Measurements from ENCODE around the gene CAMTA1. TPM values are rescaled to one million over a fixed set of nuclear protein-coding genes. Genes with fewer than 3 reads are reported as not detected.

The CAMTA1 gene
- total RNA-seq, 1 experiment from 2014 or later: 118 TPM

DNA sequence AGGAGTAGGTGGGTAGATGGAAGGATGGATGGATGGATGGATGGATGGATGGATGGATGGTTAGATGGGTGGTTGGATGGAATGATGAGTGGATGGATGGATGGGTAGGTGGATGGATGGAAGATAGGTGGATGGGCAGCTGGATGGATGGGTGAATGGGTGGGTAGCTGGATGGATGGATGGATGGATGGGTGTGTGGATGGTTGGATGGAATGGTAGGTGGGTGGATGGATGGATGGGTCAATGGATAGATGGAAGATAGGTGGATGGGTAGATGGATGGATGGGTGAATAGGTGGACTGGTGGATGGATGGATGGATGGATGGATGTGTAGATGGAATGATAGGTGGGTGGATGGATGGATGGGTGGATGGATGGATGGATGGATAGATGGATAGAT is 821.8 kb downstream of the CAMTA1 start:
- DNase-seq: no peak
- Histone ChIP-seq H3K9ac (ENCODE audit: low read length) (no peak overlapping the region), H2AFZ (ENCODE audit: low read length) (no peak overlapping the region), H3K4me2 (ENCODE audit: low read depth, low read length, poor library complexity, severe bottlenecking) (no peak overlapping the region), H3K9me2 (replicated peaks; ENCODE audit: insufficient read depth, low read length) (no peaks in the 10 kb centered on the region), H3K4me1 (ENCODE audit: low read length) (no peaks in the 10 kb centered on the region), H3K9me3 (ENCODE audit: low read length) (no peaks in the 10 kb centered on the region), H3K27ac (ENCODE audit: low read length) (no peak overlapping the region), H3K27me3 (ENCODE audit: low read length) (0 out of 2 replicates have a peak, but pooled peaks cover 2% of the 10 kb centered on the region), H3K4me3 (ENCODE audit: low read length) (no peak overlapping the region), H4K20me1 (ENCODE audit: insufficient read depth, low read depth, low read length) (no peaks in the 10 kb centered on the region), H3K79me2 (ENCODE audit: low read length) (no peaks in the 10 kb centered on the region), H3K36me3 (ENCODE audit: insufficient read depth, low read length) (no peaks in the 10 kb centered on the region)

- Histone ChIP-seq H3K27me3 (ENCODE audit: low read length) (0 out of 2 replicates have a peak, but pooled peaks cover 2% of the 10 kb centered on the region), H3K9me2 (replicated peaks; ENCODE audit: insufficient read depth, low read length) (no peaks in the 10 kb centered on the region), H2AFZ (ENCODE audit: low read length) (no peak overlapping the region), H4K20me1 (ENCODE audit: insufficient read depth, low read depth, low read length) (no peaks in the 10 kb centered on the region), H3K4me2 (ENCODE audit: low read depth, low read length, poor library complexity, severe bottlenecking) (no peak overlapping the region), H3K4me3 (ENCODE audit: low read length) (no peak overlapping the region), H3K9ac (ENCODE audit: low read length) (no peak overlapping the region), H3K27ac (ENCODE audit: low read length) (no peak overlapping the region), H3K9me3 (ENCODE audit: low read length) (no peaks in the 10 kb centered on the region), H3K4me1 (ENCODE audit: low read length) (no peaks in the 10 kb centered on the region), H3K79me2 (ENCODE audit: low read length) (no peaks in the 10 kb centered on the region), H3K36me3 (ENCODE audit: insufficient read depth, low read length) (no peaks in the 10 kb centered on the region)
- DNase-seq: no peak
These were observed 823.5 kb downstream of the CAMTA1 start for GRCh38 chr1:7608628-7609305.

DNA sequence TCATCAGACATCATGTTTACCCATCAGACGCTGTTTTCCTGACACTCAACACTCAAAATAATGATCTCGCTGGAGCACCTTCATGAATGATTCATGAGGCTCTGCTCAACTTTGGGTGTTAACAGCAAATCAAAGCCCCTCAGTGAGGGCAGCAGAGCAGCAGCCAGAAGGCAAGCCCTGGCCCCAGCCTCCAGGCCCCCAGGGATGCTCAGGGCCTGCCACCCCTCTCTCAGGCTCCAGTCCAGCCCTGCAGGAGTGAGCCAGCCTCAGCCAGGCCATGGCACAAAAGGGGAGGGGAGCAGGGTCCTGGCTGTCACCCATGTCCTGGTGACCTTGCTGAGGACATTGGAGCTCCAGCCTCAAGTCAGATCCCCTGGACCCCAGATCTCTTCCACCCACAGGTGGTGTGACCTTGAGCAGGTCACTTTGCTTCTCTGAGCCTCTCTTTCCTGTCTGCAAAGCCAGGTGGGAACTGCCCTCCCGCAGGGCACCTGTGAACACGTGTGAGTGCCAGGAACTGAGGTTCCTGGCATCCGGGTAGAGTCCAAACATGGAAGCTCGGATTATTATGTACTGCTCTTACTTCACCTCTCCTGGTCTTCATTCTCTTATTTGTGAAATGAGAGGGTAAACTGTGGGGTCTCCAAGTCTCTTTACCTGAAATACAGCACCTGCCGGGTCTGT is 824.2 kb downstream of the CAMTA1 start:
- no peaks in the 10 kb centered on the region for H3K36me3 ChIP-seq (ENCODE audit: insufficient read depth, low read length)
- H3K9me2 ChIP-seq (replicated peaks; ENCODE audit: insufficient read depth, low read length): no peaks in the 10 kb centered on the region
- DNase-seq: no peak
- H3K79me2 ChIP-seq (ENCODE audit: low read length): no peaks in the 10 kb centered on the region
- no peak overlapping the region for H3K9ac ChIP-seq (ENCODE audit: low read length)
- no peak overlapping the region for H2AFZ ChIP-seq (ENCODE audit: low read length)
- no peak overlapping the region for H3K4me3 ChIP-seq (ENCODE audit: low read length)
- 0 out of 2 replicates have a peak, but pooled peaks cover 2% of the 10 kb centered on the region for H3K27me3 ChIP-seq (ENCODE audit: low read length)
- no peak overlapping the region for H3K27ac ChIP-seq (ENCODE audit: low read length)
- H3K4me2 ChIP-seq (ENCODE audit: low read depth, low read length, poor library complexity, severe bottlenecking): no peak overlapping the region
- no peaks in the 10 kb centered on the region for H3K9me3 ChIP-seq (ENCODE audit: low read length)
- no peaks in the 10 kb centered on the region for H4K20me1 ChIP-seq (ENCODE audit: insufficient read depth, low read depth, low read length)
- H3K4me1 ChIP-seq (ENCODE audit: low read length): no peaks in the 10 kb centered on the region

DNA sequence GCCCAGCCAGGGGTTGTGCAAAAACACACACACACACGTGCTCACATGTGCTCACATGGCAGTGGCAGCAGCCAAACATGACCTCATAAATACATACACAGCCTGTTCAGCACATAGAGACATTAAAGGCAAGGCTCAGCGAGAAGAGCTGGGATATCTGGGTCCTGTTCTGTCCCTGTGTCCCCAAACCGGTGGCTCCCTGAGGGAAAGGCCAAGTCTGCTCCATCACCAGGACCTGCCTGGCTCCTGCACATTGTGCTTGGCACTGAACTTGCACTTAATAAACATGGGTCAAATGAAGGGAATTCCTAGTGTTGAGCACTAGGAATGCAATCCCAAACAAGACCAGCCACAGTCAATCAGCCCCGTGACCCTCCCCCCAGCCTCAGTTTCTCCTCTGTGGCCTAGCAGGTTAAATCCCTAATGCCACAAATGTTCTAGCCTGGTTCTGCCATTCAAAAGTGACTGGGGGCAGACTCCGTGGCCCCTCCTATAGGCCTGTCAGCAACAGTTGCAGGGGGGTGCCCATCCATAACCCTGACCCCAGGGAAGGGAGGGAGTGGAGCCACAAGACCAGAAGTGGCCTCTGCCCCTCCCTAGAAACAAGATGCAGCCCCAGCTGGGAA is 825.0 kb downstream of the CAMTA1 start:
- no peaks in the 10 kb centered on the region for H3K9me2 ChIP-seq (replicated peaks; ENCODE audit: insufficient read depth, low read length)
- no peak overlapping the region for H3K27ac ChIP-seq (ENCODE audit: low read length)
- H3K27me3 ChIP-seq (ENCODE audit: low read length): 0 out of 2 replicates have a peak, but pooled peaks cover 2% of the 10 kb centered on the region
- H3K9me3 ChIP-seq (ENCODE audit: low read length): no peaks in the 10 kb centered on the region
- no peak for DNase-seq
- H3K4me1 ChIP-seq (ENCODE audit: low read length): no peaks in the 10 kb centered on the region
- H4K20me1 ChIP-seq (ENCODE audit: insufficient read depth, low read depth, low read length): no peaks in the 10 kb centered on the region
- H3K36me3 ChIP-seq (ENCODE audit: insufficient read depth, low read length): no peaks in the 10 kb centered on the region
- no peak overlapping the region for H3K4me3 ChIP-seq (ENCODE audit: low read length)
- H3K79me2 ChIP-seq (ENCODE audit: low read length): no peaks in the 10 kb centered on the region
- no peak overlapping the region for H3K4me2 ChIP-seq (ENCODE audit: low read depth, low read length, poor library complexity, severe bottlenecking)
- no peak overlapping the region for H2AFZ ChIP-seq (ENCODE audit: low read length)
- H3K9ac ChIP-seq (ENCODE audit: low read length): no peak overlapping the region

DNA sequence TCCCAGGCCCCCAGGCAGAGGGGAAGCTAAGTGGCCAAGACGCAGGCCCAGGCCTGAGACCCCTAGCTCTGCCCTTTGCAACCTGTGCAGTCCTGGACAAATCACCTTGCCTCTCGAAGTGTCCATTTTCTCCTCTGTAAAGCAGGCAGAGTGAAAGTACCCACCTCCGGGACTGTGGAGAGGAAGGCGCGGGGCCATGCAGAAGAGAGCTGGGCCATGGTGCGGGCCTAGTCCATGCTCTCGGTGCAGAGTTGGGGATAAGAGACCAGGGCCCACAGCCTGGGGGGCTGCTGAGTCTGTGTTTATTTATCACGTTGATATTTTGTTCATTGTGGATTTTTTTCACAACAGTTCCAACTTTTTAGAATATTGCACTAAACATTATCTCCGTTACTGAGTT is 825.7 kb downstream of the CAMTA1 start:
- Histone ChIP-seq H3K79me2 (ENCODE audit: low read length) (no peaks in the 10 kb centered on the region), H3K9me3 (ENCODE audit: low read length) (no peaks in the 10 kb centered on the region), H2AFZ (ENCODE audit: low read length) (no peak overlapping the region), H3K36me3 (ENCODE audit: insufficient read depth, low read length) (no peaks in the 10 kb centered on the region), H3K27me3 (ENCODE audit: low read length) (0 out of 2 replicates have a peak, but pooled peaks cover 2% of the 10 kb centered on the region), H3K9ac (ENCODE audit: low read length) (no peak overlapping the region), H3K4me2 (ENCODE audit: low read depth, low read length, poor library complexity, severe bottlenecking) (no peak overlapping the region), H3K9me2 (replicated peaks; ENCODE audit: insufficient read depth, low read length) (no peaks in the 10 kb centered on the region), H3K27ac (ENCODE audit: low read length) (no peak overlapping the region), H3K4me1 (ENCODE audit: low read length) (no peaks in the 10 kb centered on the region), H3K4me3 (ENCODE audit: low read length) (no peak overlapping the region), H4K20me1 (ENCODE audit: insufficient read depth, low read depth, low read length) (no peaks in the 10 kb centered on the region)
- no peak for DNase-seq

- no peaks in the 10 kb centered on the region for H3K4me1 ChIP-seq (ENCODE audit: low read length)
- H3K79me2 ChIP-seq (ENCODE audit: low read length): no peaks in the 10 kb centered on the region
- DNase-seq: no peak
- no peaks in the 10 kb centered on the region for H3K9me3 ChIP-seq (ENCODE audit: low read length)
- no peaks in the 10 kb centered on the region for H3K9me2 ChIP-seq (replicated peaks; ENCODE audit: insufficient read depth, low read length)
- no peak overlapping the region for H3K27ac ChIP-seq (ENCODE audit: low read length)
- no peak overlapping the region for H2AFZ ChIP-seq (ENCODE audit: low read length)
- no peak overlapping the region for H3K9ac ChIP-seq (ENCODE audit: low read length)
- no peaks in the 10 kb centered on the region for H3K36me3 ChIP-seq (ENCODE audit: insufficient read depth, low read length)
- no peak overlapping the region for H3K4me2 ChIP-seq (ENCODE audit: low read depth, low read length, poor library complexity, severe bottlenecking)
- 0 out of 2 replicates have a peak, but pooled peaks cover 2% of the 10 kb centered on the region for H3K27me3 ChIP-seq (ENCODE audit: low read length)
- H3K4me3 ChIP-seq (ENCODE audit: low read length): no peak overlapping the region
- H4K20me1 ChIP-seq (ENCODE audit: insufficient read depth, low read depth, low read length): no peaks in the 10 kb centered on the region
These were observed 826.3 kb downstream of the CAMTA1 start for GRCh38 chr1:7611421-7612010.

DNA sequence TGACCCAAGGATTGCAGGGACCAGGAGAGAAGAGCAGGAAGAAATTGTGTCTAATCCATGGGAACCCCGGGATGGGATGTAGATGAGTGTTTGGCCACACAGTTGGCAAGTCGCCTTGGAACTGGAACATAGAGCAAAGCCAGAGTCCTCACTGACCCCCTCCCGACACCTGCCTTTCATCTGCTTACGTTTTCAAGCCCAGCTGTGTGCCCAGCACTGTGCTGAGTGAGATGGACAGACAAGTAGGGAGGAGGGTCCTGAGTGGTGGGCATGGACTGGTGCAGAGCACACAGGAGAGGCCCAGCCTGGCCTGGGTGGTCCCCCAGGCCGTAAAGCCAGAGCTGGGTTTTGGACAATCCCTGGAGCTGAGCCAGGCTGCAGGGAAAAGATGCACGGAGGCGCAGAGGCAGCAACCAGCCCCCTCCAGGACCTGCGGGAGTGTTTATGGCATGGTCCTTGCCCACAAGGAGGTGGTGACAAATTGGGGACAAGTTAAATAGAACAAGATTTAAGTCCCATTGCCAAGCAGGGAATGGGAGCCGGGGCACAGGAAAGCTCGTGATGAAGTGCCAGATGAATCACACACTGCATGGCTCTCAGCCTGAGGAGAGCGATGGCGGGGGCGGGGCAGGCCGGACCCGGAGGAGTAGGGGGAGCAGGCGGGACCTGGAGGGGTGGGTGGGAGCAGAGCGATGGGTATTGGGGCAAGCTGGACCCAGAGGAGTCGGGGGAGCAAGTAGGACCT is 828.0 kb downstream of the CAMTA1 start:
- no peak overlapping the region for H3K9ac ChIP-seq (ENCODE audit: low read length)
- no peaks in the 10 kb centered on the region for H3K9me3 ChIP-seq (ENCODE audit: low read length)
- no peaks in the 10 kb centered on the region for H4K20me1 ChIP-seq (ENCODE audit: insufficient read depth, low read depth, low read length)
- H3K27me3 ChIP-seq (ENCODE audit: low read length): no peaks in the 10 kb centered on the region
- no peaks in the 10 kb centered on the region for H3K79me2 ChIP-seq (ENCODE audit: low read length)
- DNase-seq: no peak
- H3K4me3 ChIP-seq (ENCODE audit: low read length): no peak overlapping the region
- no peak overlapping the region for H3K27ac ChIP-seq (ENCODE audit: low read length)
- H3K4me1 ChIP-seq (ENCODE audit: low read length): no peaks in the 10 kb centered on the region
- no peak overlapping the region for H2AFZ ChIP-seq (ENCODE audit: low read length)
- H3K9me2 ChIP-seq (replicated peaks; ENCODE audit: insufficient read depth, low read length): no peaks in the 10 kb centered on the region
- no peaks in the 10 kb centered on the region for H3K36me3 ChIP-seq (ENCODE audit: insufficient read depth, low read length)
- no peak overlapping the region for H3K4me2 ChIP-seq (ENCODE audit: low read depth, low read length, poor library complexity, severe bottlenecking)
